PC-3 (cell line): Measurements from ENCODE around the gene MYO1A. TPM values are rescaled to one million over a fixed set of nuclear protein-coding genes. Genes with fewer than 3 reads are reported as not detected.

Source experiments
- ATAC-seq: fragments of 200-7000 bp; cut with Tn5 transposase; 2 replicates; pipeline ENCODE4 v1.9.1; 2020; ENCODE audit warnings: mild to moderate bottlenecking, moderate library complexity
- Bru-seq: library from RNA; stranded (reverse); fragments of 400-500 nt; gene quantifications from one replicate; lab custom pipeline; 2021; lab: Mats Ljungman, UMichigan
- BruChase-seq, 2 experiments: library from RNA; stranded (reverse); fragments of 400-500 nt; gene quantifications; one replicate each; lab custom pipeline; 2021; lab: Mats Ljungman, UMichigan
- BruUV-seq: library from RNA; stranded (reverse); fragments of 400-500 nt; replicated peaks from 2 replicates; lab custom pipeline; 2021; lab: Mats Ljungman, UMichigan
- CTCF ChIA-PET: fragments of 300-600 bp; sonication (Branson Sonifier 250); formaldehyde crosslinking; loops from one replicate; lab custom pipeline; 2022; ENCODE audit warnings: antibody characterized with exemption; lab: Charles Lee
- POLR2A ChIA-PET: fragments of 300-600 bp; sonication (Branson Sonifier 250); formaldehyde crosslinking; loops from one replicate; lab custom pipeline; 2022; ENCODE audit warnings: antibody characterized with exemption; ENCODE audit not compliant: unreplicated experiment; lab: Charles Lee
- DNase-seq: peaks from one replicate; pipeline ENCODE4 v3.0.0-alpha.2; 2015
- H2AFZ ChIP-seq: fragments of 300-600 bp; sonication (generic); 2 replicates; pipeline ENCODE4 v1.6.0; 2016; ENCODE audit warnings: antibody characterized with exemption, low read length
- H3F3A ChIP-seq: fragments of 300-600 bp; sonication (generic); one replicate; pipeline ENCODE4 v1.6.0; 2017; ENCODE audit warnings: antibody characterized with exemption, low read length, control low read depth, mild to moderate bottlenecking; ENCODE audit not compliant: unreplicated experiment
- H3K27ac ChIP-seq: fragments of 300-600 bp; sonication (generic); 2 replicates; pipeline ENCODE4 v1.5.1; 2016; ENCODE audit warnings: mild to moderate bottlenecking, low read length
- H3K27me3 ChIP-seq: fragments of 300-600 bp; sonication (generic); 2 replicates; pipeline ENCODE4 v1.6.1; 2016; ENCODE audit warnings: low read length, mixed read lengths
- H3K36me3 ChIP-seq: fragments of 300-600 bp; sonication (generic); 2 replicates; pipeline ENCODE4 v1.6.1; 2016; ENCODE audit warnings: low read depth, mixed run types, low read length, mixed read lengths
- H3K4me1 ChIP-seq: fragments of 300-600 bp; sonication (generic); 2 replicates; pipeline ENCODE4 v1.5.1; 2016; ENCODE audit warnings: low read length; ENCODE audit not compliant: insufficient read depth
- H3K4me2 ChIP-seq: fragments of 300-600 bp; sonication (generic); 2 replicates; pipeline ENCODE4 v1.6.0; 2016; ENCODE audit warnings: low read length
- H3K4me3 ChIP-seq: fragments of 300-600 bp; sonication (generic); 2 replicates; pipeline ENCODE4 v1.5.1; 2016; ENCODE audit warnings: mild to moderate bottlenecking, low read length, mixed read lengths
- H3K79me2 ChIP-seq: fragments of 300-600 bp; sonication (generic); 2 replicates; pipeline ENCODE4 v1.6.1; 2017; ENCODE audit warnings: low read length, mixed read lengths
- H3K9ac ChIP-seq: fragments of 300-600 bp; sonication (generic); 2 replicates; pipeline ENCODE4 v1.6.0; 2016; ENCODE audit warnings: mild to moderate bottlenecking, low read length
- H3K9me2 ChIP-seq: fragments of 300-600 bp; sonication (generic); replicated peaks from 2 replicates; pipeline ENCODE4 v1.6.1; 2016; ENCODE audit warnings: mixed run types, low read length, mixed read lengths
- H3K9me3 ChIP-seq: fragments of 300-600 bp; sonication (generic); 2 replicates; pipeline ENCODE4 v1.6.1; 2016; ENCODE audit warnings: low read length, mixed read lengths
- H4K20me1 ChIP-seq: fragments of 300-600 bp; sonication (generic); 2 replicates; pipeline ENCODE4 v1.6.1; 2016; ENCODE audit warnings: low read length, mixed read lengths
- CTCF ChIP-seq: fragments of 300-600 bp; sonication (generic); conservative IDR thresholded peaks from 2 replicates; pipeline ENCODE4 v1.5.1; 2017; ENCODE audit warnings: antibody characterized with exemption, low read depth, mild to moderate bottlenecking, low read length
- EZH2 ChIP-seq: fragments of 300-600 bp; sonication (generic); IDR thresholded peaks from one replicate; pipeline ENCODE4 v1.6.1; 2017; ENCODE audit warnings: antibody characterized with exemption, mild to moderate bottlenecking, low read length; ENCODE audit not compliant: unreplicated experiment
- EZH2phosphoT487 ChIP-seq: fragments of 300-600 bp; sonication (generic); IDR thresholded peaks from 2 replicates; pipeline ENCODE4 v1.6.1; 2018; ENCODE audit warnings: mild to moderate bottlenecking, antibody characterized with exemption, low read length, borderline replicate concordance
- intact Hi-C: fragments of 100-400 bp; cut with micrococcal nuclease; formaldehyde crosslinking; loops from 2 replicates; pipeline ENCODE4 v1.9.0; 2023
- long read RNA-seq: library from polyadenylated mRNA; unstranded; transcript quantifications from one replicate; pipeline ENCODE4 v2.0.0, GENCODE V29; 2021; ENCODE audit not compliant: unreplicated experiment
- total RNA-seq: library from RNA; depleted of rRNA; stranded (reverse); fragments of >200 nt; gene quantifications from 2 replicates; pipeline ENCODE4 v1.2.3, GENCODE V29; 2014; rRNA removed

MYO1A gene
- total RNA-seq (0.17 TPM in 1 of 2 replicates, not detected in the other), Bru-seq, nascent RNA (percentile 17 among the genes with signal in this experiment), BruChase-seq, experiment 1, labeled RNA remaining after a 6-hour chase (percentile 22 among the genes with signal in this experiment), BruChase-seq, experiment 2, labeled RNA remaining after a 2-hour chase (percentile 27 among the genes with signal in this experiment)
- long read RNA-seq: 0 reads

GRCh38 chr12:57049890-57050289 lies at the start of gene MYO1A:
Gene MYO1A (minus strand): TSS chr12:57050129. CDS start chr12:57048323, 1,806 bp downstream.
- Histone ChIP-seq H2AFZ (no peak within 1 kb of the TSS), H3K4me2 (no peak within 1 kb of the TSS), H3K36me3 (no peaks in the 10 kb centered on the region), H3K27me3 (peaks cover 21% of the 10 kb centered on the region; the same call in 1 of the 2 replicates), H3K4me1 (no peaks in the 10 kb centered on the region), H3K27ac (no peak within 1 kb of the TSS), H3K9ac (no peak within 1 kb of the TSS), H3K9me2 (no peaks in the 10 kb centered on the region), H3K9me3 (no peaks in the 10 kb centered on the region), H4K20me1 (no peaks in the 10 kb centered on the region), H3K79me2 (no peaks in the 10 kb centered on the region), H3F3A (no peaks in the 10 kb centered on the region), H3K4me3 (no peak within 1 kb of the TSS)
- BruUV-seq: no TSS peak
- ChIA-PET CTCF (no interaction called here), POLR2A (no interaction called here)
- DNase-seq (no peak), ATAC-seq (no peak)
- no peak for TF ChIP-seq EZH2phosphoT487
- no peak for TF ChIP-seq CTCF
- TF ChIP-seq EZH2: no peak
- intact Hi-C loops: no loop called here

- POLR2A ChIA-PET: no interaction called here
- H3K9me2 ChIP-seq: no peaks in the 10 kb centered on the region
- BruUV-seq: no TSS peak
Measured at GRCh38 chr12:57099047-57099714, 49.3 kb upstream of the MYO1A start.

More at GRCh38 chr12:57099047-57099714, 49.3 kb upstream of the MYO1A start:
- DNase-seq (peak; percentile 34), ATAC-seq (peak; percentile 19; the same call in 1 of the 2 replicates)
- Histone ChIP-seq H3K4me2 (no peak overlapping the region), H3K27ac (no peak overlapping the region), H2AFZ (no peak overlapping the region), H3K9ac (no peak overlapping the region), H3K79me2 (no peaks in the 10 kb centered on the region), H3K4me1 (peaks cover 19% of the 10 kb centered on the region), H4K20me1 (no peaks in the 10 kb centered on the region), H3K4me3 (no peak overlapping the region), H3F3A (no peaks in the 10 kb centered on the region), H3K36me3 (no peaks in the 10 kb centered on the region), H3K9me3 (no peaks in the 10 kb centered on the region), H3K27me3 (no peaks in the 10 kb centered on the region)
- TF ChIP-seq CTCF (no peak), EZH2 (no peak), EZH2phosphoT487 (no peak)
- CTCF ChIA-PET: no interaction called here
- intact Hi-C loops: no loop called here
